GM23338 (cell line): ENCODE data around the gene PF4V1. TPM values are rescaled to one million over a fixed set of nuclear protein-coding genes. Genes with fewer than 3 reads are reported as not detected.

Source experiments
- CREB1 ChIP-seq: fragments of 250-450 bp; sonication (Bioruptor Pico); IDR thresholded peaks from 2 replicates; pipeline ENCODE4 v1.5.0; 2020; ENCODE audit warnings: low read depth, mild to moderate bottlenecking, moderate library complexity
- JUNB ChIP-seq: IDR thresholded peaks from one replicate; pipeline ENCODE4 v1.6.1; 2016; ENCODE audit warnings: antibody characterized with exemption; ENCODE audit not compliant: unreplicated experiment
- REST ChIP-seq: IDR thresholded peaks from one replicate; pipeline ENCODE4 v1.6.1; 2018; ENCODE audit warnings: antibody characterized with exemption; ENCODE audit not compliant: unreplicated experiment
- STAT1 ChIP-seq: IDR thresholded peaks from one replicate; pipeline ENCODE4 v1.6.1; 2016; ENCODE audit warnings: antibody characterized with exemption; ENCODE audit not compliant: unreplicated experiment
- polyA plus RNA-seq: library from polyadenylated mRNA; unstranded; fragments of >200 nt; fragmentation: Nextera tagmentation; extraction: Ambion mirVana; gene quantifications from 2 replicates; pipeline ENCODE4 v1.2.1, GENCODE V29; 2016
- total RNA-seq: library from RNA; depleted of rRNA; stranded (reverse); fragments of >200 nt; shearing (Covaris generic); gene quantifications from 2 replicates; pipeline ENCODE4 v1.2.3, GENCODE V29; 2014
- TF ChIP-seq, protein P1 (sequence below): fragments of 250-450 bp; sonication (Bioruptor Pico); IDR thresholded peaks from 2 replicates; pipeline ENCODE4 v1.5.0; 2020; ENCODE audit warnings: mild to moderate bottlenecking, moderate library complexity

The PF4V1 gene
- total and polyA plus RNA-seq, 2 experiments from 2014 or later = 0.66 TPM; not detected in 1

DNA sequence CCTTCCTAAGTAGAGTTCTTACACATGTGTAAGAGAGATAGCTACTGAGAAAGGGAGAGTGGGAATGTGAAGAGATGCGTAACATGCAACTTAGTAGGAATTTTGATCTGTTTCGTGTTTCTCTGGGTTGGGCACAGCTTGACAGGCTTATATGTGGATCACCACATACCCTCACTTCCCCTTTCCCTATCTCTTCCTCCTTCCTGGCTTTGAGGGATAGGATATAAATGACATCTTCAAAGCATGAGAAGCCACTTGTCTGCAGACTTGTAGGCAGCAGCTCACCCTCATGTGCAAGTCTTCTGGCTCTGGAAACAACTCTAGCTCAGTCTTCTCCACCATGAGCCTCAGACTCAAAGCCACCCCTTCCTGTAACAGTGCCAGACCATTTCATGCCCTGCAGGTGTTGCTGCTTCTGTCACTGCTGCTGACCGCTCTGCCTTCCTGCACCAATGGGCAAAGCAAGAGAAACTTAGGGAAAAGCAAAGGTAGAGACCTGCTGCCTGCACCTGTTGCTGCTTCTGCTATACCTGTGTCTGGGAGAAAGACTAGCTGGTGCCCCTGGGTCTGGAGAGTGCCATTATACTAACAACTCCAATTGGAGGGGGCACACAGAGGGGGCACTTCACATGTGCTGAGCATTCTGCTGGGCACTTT is 5.4 kb upstream of the PF4V1 start (continued):
- TF ChIP-seq, protein P1, sequence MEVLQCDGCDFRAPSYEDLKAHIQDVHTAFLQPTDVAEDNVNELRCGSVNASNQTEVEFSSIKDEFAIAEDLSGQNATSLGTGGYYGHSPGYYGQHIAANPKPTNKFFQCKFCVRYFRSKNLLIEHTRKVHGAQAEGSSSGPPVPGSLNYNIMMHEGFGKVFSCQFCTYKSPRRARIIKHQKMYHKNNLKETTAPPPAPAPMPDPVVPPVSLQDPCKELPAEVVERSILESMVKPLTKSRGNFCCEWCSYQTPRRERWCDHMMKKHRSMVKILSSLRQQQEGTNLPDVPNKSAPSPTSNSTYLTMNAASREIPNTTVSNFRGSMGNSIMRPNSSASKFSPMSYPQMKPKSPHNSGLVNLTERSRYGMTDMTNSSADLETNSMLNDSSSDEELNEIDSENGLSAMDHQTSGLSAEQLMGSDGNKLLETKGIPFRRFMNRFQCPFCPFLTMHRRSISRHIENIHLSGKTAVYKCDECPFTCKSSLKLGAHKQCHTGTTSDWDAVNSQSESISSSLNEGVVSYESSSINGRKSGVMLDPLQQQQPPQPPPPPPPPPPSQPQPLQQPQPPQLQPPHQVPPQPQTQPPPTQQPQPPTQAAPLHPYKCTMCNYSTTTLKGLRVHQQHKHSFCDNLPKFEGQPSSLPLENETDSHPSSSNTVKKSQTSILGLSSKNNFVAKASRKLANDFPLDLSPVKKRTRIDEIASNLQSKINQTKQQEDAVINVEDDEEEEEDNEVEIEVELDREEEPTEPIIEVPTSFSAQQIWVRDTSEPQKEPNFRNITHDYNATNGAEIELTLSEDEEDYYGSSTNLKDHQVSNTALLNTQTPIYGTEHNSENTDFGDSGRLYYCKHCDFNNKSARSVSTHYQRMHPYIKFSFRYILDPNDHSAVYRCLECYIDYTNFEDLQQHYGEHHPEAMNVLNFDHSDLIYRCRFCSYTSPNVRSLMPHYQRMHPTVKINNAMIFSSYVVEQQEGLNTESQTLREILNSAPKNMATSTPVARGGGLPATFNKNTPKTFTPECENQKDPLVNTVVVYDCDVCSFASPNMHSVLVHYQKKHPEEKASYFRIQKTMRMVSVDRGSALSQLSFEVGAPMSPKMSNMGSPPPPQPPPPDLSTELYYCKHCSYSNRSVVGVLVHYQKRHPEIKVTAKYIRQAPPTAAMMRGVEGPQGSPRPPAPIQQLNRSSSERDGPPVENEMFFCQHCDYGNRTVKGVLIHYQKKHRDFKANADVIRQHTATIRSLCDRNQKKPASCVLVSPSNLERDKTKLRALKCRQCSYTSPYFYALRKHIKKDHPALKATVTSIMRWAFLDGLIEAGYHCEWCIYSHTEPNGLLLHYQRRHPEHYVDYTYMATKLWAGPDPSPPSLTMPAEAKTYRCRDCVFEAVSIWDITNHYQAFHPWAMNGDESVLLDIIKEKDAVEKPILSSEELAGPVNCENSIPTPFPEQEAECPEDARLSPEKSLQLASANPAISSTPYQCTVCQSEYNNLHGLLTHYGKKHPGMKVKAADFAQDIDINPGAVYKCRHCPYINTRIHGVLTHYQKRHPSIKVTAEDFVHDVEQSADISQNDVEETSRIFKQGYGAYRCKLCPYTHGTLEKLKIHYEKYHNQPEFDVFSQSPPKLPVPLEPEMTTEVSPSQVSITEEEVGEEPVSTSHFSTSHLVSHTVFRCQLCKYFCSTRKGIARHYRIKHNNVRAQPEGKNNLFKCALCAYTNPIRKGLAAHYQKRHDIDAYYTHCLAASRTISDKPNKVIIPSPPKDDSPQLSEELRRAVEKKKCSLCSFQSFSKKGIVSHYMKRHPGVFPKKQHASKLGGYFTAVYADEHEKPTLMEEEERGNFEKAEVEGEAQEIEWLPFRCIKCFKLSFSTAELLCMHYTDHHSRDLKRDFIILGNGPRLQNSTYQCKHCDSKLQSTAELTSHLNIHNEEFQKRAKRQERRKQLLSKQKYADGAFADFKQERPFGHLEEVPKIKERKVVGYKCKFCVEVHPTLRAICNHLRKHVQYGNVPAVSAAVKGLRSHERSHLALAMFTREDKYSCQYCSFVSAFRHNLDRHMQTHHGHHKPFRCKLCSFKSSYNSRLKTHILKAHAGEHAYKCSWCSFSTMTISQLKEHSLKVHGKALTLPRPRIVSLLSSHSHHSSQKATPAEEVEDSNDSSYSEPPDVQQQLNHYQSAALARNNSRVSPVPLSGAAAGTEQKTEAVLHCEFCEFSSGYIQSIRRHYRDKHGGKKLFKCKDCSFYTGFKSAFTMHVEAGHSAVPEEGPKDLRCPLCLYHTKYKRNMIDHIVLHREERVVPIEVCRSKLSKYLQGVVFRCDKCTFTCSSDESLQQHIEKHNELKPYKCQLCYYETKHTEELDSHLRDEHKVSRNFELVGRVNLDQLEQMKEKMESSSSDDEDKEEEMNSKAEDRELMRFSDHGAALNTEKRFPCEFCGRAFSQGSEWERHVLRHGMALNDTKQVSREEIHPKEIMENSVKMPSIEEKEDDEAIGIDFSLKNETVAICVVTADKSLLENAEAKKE = no peak
- TF ChIP-seq REST (no peak), JUNB (no peak), STAT1 (no peak), CREB1 (no peak)
